GM12891 (cell line): ENCODE measurements around the gene LRWD1.

Experiments
- PAX5 ChIP-seq: IDR thresholded peaks from 2 replicates; pipeline ENCODE4 v1.6.1; 2011; ENCODE audit warnings: low read length, moderate library complexity, mild to moderate bottlenecking; ENCODE audit not compliant: insufficient read depth, severe bottlenecking
- POLR2A ChIP-seq: IDR thresholded peaks from 2 replicates; pipeline ENCODE4 v1.6.1; 2011; ENCODE audit warnings: low read depth, low read length, control low read depth
- POLR2AphosphoS5 ChIP-seq: IDR thresholded peaks from 2 replicates; pipeline ENCODE4 v1.6.1; 2011; ENCODE audit warnings: low read depth, low read length, control low read depth
- TAF1 ChIP-seq: IDR thresholded peaks from 2 replicates; pipeline ENCODE4 v1.6.1; 2011; ENCODE audit warnings: low read depth, low read length, control low read depth

GRCh38 chr7:102472126-102473041 is 7.6 kb downstream of the LRWD1 start:
- no peak for TF ChIP-seq TAF1
- peak; percentile 16; the same call in 1 of the 2 replicates for TF ChIP-seq POLR2AphosphoS5
- no peak for TF ChIP-seq PAX5
- TF ChIP-seq POLR2A = 0 out of 2 replicates have a peak, but pooled peaks have one; percentile 26
